SU-DHL-6 (cell line): ENCODE results near the gene OSTC.

Experiments
- H2AFZ ChIP-seq: fragments of 200-600 bp; sonication (generic); 2 replicates; pipeline ENCODE4 v1.6.1; 2014; ENCODE audit warnings: low read depth, mild to moderate bottlenecking, moderate library complexity, mixed read lengths, antibody characterized with exemption, low read length; ENCODE audit not compliant: severe bottlenecking
- H3F3A ChIP-seq: fragments of 200-600 bp; shearing (Covaris generic); 2 replicates; pipeline ENCODE4 v1.6.0; 2016; ENCODE audit warnings: antibody characterized with exemption, mild to moderate bottlenecking; ENCODE audit not compliant: insufficient read depth
- H3K27ac ChIP-seq: fragments of 200-600 bp; sonication (generic); 2 replicates; pipeline ENCODE4 v1.5.1; 2016; ENCODE audit warnings: low read depth, mild to moderate bottlenecking, low read length, moderate library complexity, mixed read lengths
- H3K27me3 ChIP-seq: fragments of 200-600 bp; sonication (generic), shearing (Covaris generic); 2 replicates; pipeline ENCODE4 v1.6.0; 2014; ENCODE audit warnings: mild to moderate bottlenecking, low read length
- H3K36me3 ChIP-seq: fragments of 200-600 bp; sonication (generic); 2 replicates; pipeline ENCODE4 v1.6.1; 2014; ENCODE audit warnings: mild to moderate bottlenecking, low read length, mixed read lengths
- H3K4me2 ChIP-seq: fragments of 300-600, 200-600 bp; shearing (Covaris generic), sonication (generic); 2 replicates; pipeline ENCODE4 v1.6.0; 2014; ENCODE audit warnings: low read length, low read depth, mild to moderate bottlenecking; ENCODE audit not compliant: poor library complexity, severe bottlenecking
- H3K4me3 ChIP-seq: fragments of 200-600 bp; sonication (generic); 2 replicates; pipeline ENCODE4 v1.5.1; 2014; ENCODE audit warnings: antibody characterized with exemption, low read length, mild to moderate bottlenecking, mixed read lengths; ENCODE audit not compliant: insufficient read depth, poor library complexity, severe bottlenecking
- H3K79me2 ChIP-seq: fragments of 200-600 bp; sonication (generic); 2 replicates; pipeline ENCODE4 v1.6.1; 2014; ENCODE audit warnings: mild to moderate bottlenecking, low read length, moderate library complexity; ENCODE audit not compliant: insufficient read depth
- H3K9ac ChIP-seq: fragments of 200-600 bp; sonication (generic); 2 replicates; pipeline ENCODE4 v1.7.0; 2014; ENCODE audit warnings: mild to moderate bottlenecking, low read length
- H3K9me2 ChIP-seq: fragments of 200-600 bp; sonication (generic); replicated peaks from 2 replicates; pipeline ENCODE4 v1.6.1; 2014; ENCODE audit warnings: low read length; ENCODE audit not compliant: insufficient read depth
- H3K9me3 ChIP-seq: fragments of 200-600 bp; sonication (generic); 2 replicates; pipeline ENCODE4 v1.6.1; 2014; ENCODE audit warnings: low read length, mixed read lengths; ENCODE audit not compliant: insufficient read depth
- H4K20me1 ChIP-seq: fragments of 200-600 bp; sonication (generic); 2 replicates; pipeline ENCODE4 v1.6.1; 2014; ENCODE audit warnings: low read depth, mild to moderate bottlenecking, antibody characterized with exemption, low read length, moderate library complexity, mixed read lengths
- EZH2phosphoT487 ChIP-seq: fragments of 200-600 bp; sonication (generic), shearing (Covaris generic); conservative IDR thresholded peaks from 2 replicates; pipeline ENCODE4 v1.6.1; 2018; ENCODE audit warnings: mild to moderate bottlenecking, antibody characterized with exemption, low read length, moderate library complexity, mixed read lengths
- TF ChIP-seq, protein P1 (sequence below): fragments of 200-600 bp; sonication (generic); IDR thresholded peaks from one replicate; pipeline ENCODE4 v1.5.1; 2017; ENCODE audit warnings: antibody characterized with exemption, mild to moderate bottlenecking, low read length, moderate library complexity; ENCODE audit not compliant: insufficient read depth, poor library complexity, severe bottlenecking

OSTC gene

DNA sequence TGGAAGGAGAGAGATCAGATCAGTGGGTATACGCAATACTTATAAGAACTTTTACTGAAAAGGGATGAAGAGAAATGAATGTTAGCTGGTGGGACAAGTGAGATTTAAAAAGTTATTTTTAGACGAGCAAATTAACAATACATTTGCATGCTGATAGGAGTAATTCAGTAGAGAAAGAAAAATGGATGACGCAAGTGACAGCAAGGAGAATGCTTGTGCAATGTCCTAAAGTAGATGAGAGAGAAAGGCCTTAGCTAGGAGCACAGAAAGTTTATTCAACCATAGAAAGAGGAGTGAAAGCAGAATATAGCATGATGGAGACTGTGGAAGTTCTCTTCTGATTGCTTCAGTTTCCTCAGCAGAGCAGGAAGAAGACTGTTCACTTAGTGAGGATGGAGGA is 45.8 kb downstream of the OSTC start:
- no peaks in the 10 kb centered on the region for H3K79me2 ChIP-seq
- no peaks in the 10 kb centered on the region for H3K27me3 ChIP-seq
- no peaks in the 10 kb centered on the region for H3K9me3 ChIP-seq
- no peaks in the 10 kb centered on the region for H3K36me3 ChIP-seq
- H3K4me3 ChIP-seq, result no peak overlapping the region
- no peaks in the 10 kb centered on the region for H4K20me1 ChIP-seq
- TF ChIP-seq, protein P1, sequence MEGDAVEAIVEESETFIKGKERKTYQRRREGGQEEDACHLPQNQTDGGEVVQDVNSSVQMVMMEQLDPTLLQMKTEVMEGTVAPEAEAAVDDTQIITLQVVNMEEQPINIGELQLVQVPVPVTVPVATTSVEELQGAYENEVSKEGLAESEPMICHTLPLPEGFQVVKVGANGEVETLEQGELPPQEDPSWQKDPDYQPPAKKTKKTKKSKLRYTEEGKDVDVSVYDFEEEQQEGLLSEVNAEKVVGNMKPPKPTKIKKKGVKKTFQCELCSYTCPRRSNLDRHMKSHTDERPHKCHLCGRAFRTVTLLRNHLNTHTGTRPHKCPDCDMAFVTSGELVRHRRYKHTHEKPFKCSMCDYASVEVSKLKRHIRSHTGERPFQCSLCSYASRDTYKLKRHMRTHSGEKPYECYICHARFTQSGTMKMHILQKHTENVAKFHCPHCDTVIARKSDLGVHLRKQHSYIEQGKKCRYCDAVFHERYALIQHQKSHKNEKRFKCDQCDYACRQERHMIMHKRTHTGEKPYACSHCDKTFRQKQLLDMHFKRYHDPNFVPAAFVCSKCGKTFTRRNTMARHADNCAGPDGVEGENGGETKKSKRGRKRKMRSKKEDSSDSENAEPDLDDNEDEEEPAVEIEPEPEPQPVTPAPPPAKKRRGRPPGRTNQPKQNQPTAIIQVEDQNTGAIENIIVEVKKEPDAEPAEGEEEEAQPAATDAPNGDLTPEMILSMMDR, result no peak
- no peak for TF ChIP-seq EZH2phosphoT487
- H3K4me2 ChIP-seq, result no peak overlapping the region
- no peak overlapping the region for H2AFZ ChIP-seq
- no peak overlapping the region for H3K9ac ChIP-seq
- no peaks in the 10 kb centered on the region for H3K9me2 ChIP-seq
- no peaks in the 10 kb centered on the region for H3F3A ChIP-seq
- H3K27ac ChIP-seq, result no peak overlapping the region

DNA sequence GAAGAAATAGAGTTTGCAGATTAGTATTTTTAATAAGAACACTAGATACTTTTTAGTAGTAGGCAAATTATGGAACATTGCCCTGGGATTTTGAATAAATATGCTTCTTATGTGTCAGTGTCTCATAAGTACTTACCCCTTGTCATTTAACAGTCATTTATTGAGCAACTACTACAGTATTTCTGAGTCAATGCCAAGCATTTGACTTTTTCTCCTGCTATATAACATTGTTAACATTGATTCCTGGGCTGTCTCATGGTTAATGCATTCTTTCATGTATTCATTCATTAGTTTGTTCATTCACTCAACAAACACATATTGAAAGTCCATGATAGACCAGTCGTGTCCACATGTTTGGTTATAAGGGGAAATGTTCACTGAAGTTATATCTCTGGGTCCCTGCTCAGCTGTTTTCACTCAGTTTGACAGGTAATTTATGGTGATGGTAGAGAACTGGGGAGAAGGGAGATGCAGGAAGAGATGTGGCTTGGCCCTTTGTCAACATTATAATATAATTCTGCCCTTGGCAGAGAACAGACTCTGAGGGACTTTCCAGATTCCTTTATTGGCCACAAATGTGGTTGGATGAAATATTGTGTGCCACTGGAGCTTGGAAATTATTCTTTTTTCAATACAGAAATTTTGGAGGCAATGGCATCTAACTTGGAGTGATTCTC is 49.8 kb downstream of the OSTC start:
- H3K27me3 ChIP-seq, result no peaks in the 10 kb centered on the region
- no peak overlapping the region for H3K9ac ChIP-seq
- no peak overlapping the region for H3K4me3 ChIP-seq
- no peaks in the 10 kb centered on the region for H4K20me1 ChIP-seq
- no peaks in the 10 kb centered on the region for H3K9me3 ChIP-seq
- no peak for TF ChIP-seq EZH2phosphoT487
- TF ChIP-seq, protein P1, result no peak
- H3K36me3 ChIP-seq, result no peaks in the 10 kb centered on the region
- H2AFZ ChIP-seq, result no peak overlapping the region
- H3K27ac ChIP-seq, result no peak overlapping the region
- no peaks in the 10 kb centered on the region for H3F3A ChIP-seq
- no peaks in the 10 kb centered on the region for H3K79me2 ChIP-seq
- H3K4me2 ChIP-seq, result no peak overlapping the region
- H3K9me2 ChIP-seq, result no peaks in the 10 kb centered on the region

DNA sequence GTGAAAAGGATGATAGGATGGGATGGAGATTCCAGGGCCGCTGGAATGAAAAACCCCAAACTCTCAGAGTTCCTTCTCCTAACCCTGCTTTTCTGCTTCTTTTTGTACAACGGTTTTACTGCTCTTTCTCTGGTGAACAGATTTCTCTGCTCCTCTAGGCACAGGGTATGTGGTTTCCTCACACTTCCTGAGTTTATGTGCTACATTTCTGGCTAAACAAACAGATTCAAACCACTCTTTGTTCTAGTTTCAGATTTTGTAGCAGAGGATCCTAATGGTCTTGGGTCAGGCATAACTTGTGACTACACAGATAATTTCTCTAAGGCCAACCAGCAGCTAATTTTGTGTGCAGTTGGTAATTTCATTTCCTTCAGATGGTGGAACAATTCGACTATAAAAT is 52.6 kb downstream of the OSTC start:
- no peak overlapping the region for H2AFZ ChIP-seq
- H3K27ac ChIP-seq, result no peak overlapping the region
- H3K79me2 ChIP-seq, result no peaks in the 10 kb centered on the region
- no peak overlapping the region for H3K4me3 ChIP-seq
- no peak for TF ChIP-seq EZH2phosphoT487
- TF ChIP-seq, protein P1, result no peak
- H3K36me3 ChIP-seq, result no peaks in the 10 kb centered on the region
- no peaks in the 10 kb centered on the region for H3K27me3 ChIP-seq
- H4K20me1 ChIP-seq, result no peaks in the 10 kb centered on the region
- no peaks in the 10 kb centered on the region for H3F3A ChIP-seq
- no peak overlapping the region for H3K9ac ChIP-seq
- H3K9me3 ChIP-seq, result no peaks in the 10 kb centered on the region
- no peak overlapping the region for H3K4me2 ChIP-seq
- no peaks in the 10 kb centered on the region for H3K9me2 ChIP-seq
